SK-N-SH treated with all-trans-retinoic acid at 6 μM for 48 hours (cell line): Measurements from ENCODE around the gene MRPS31.

ENCODE experiments used
- ARNTL ChIP-seq: fragments of 450-650 bp; formaldehyde crosslinking; IDR thresholded peaks from 2 replicates; pipeline ENCODE4 v1.5.0; 2020; ENCODE audit warnings: low read depth, mild to moderate bottlenecking, moderate library complexity, borderline replicate concordance
- ISL1 ChIP-seq: fragments of 250-450 bp; sonication (Bioruptor Pico); IDR thresholded peaks from 2 replicates; pipeline ENCODE4 v2.1.2; 2022; ENCODE audit warnings: mild to moderate bottlenecking, moderate library complexity
- PATZ1 ChIP-seq: fragments of 250-450 bp; sonication (Bioruptor Pico); IDR thresholded peaks from 2 replicates; pipeline ENCODE4 v1.8.0; 2020; ENCODE audit warnings: mild to moderate bottlenecking, moderate library complexity, borderline replicate concordance
- PPARA ChIP-seq: fragments of 250-450 bp; sonication (Bioruptor Pico); IDR thresholded peaks from 2 replicates; pipeline ENCODE4 v1.5.0; 2020; ENCODE audit warnings: mild to moderate bottlenecking, borderline replicate concordance
- RARB ChIP-seq: fragments of 250-450 bp; sonication (Bioruptor Pico); IDR thresholded peaks from 2 replicates; pipeline ENCODE4 v1.8.0; 2021; ENCODE audit warnings: mild to moderate bottlenecking, moderate library complexity
- ZC3H10 ChIP-seq: fragments of 250-450 bp; sonication (Bioruptor Pico); IDR thresholded peaks from 2 replicates; pipeline ENCODE4 v1.5.1; 2021; ENCODE audit warnings: mild to moderate bottlenecking, moderate library complexity
- ZFP30 ChIP-seq: fragments of 450-650 bp; formaldehyde crosslinking; IDR thresholded peaks from 2 replicates; pipeline ENCODE4 v1.5.0; 2022; ENCODE audit warnings: mild to moderate bottlenecking, moderate library complexity
- ZNF70 ChIP-seq: fragments of 450-650 bp; formaldehyde crosslinking; IDR thresholded peaks from 2 replicates; pipeline ENCODE4 v1.5.0; 2020; ENCODE audit warnings: mild to moderate bottlenecking, moderate library complexity
- TF ChIP-seq, protein P1 (sequence below): fragments of 250-450 bp; sonication (Bioruptor Pico); IDR thresholded peaks from 2 replicates; pipeline ENCODE4 v1.8.0; 2021; ENCODE audit warnings: low read depth, mild to moderate bottlenecking, moderate library complexity, borderline replicate concordance
- TF ChIP-seq, protein P2 (sequence below): fragments of 250-450 bp; sonication (Bioruptor Pico); IDR thresholded peaks from 2 replicates; pipeline ENCODE4 v1.5.0; 2020; ENCODE audit warnings: mild to moderate bottlenecking, moderate library complexity

DNA sequence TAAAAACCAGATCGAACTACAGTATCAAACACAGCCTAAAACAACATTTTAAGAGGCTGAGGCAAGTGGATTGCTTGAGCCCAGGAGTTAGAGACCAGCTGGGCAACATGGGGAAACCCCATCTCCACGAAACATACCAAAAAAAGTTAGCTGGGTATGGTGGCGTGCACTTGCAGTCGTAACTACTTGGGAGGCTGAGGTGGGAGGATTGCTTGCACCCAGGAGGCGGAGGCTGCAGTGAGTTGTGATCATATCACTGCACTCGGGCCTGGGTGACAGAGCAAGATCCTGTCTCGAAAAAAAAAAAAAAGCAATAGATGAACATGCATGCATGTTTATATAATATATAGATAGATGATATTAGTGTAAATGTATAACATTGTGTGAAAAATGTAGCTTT, 5.2 kb upstream of the MRPS31 start:
- TF ChIP-seq, protein P1, sequence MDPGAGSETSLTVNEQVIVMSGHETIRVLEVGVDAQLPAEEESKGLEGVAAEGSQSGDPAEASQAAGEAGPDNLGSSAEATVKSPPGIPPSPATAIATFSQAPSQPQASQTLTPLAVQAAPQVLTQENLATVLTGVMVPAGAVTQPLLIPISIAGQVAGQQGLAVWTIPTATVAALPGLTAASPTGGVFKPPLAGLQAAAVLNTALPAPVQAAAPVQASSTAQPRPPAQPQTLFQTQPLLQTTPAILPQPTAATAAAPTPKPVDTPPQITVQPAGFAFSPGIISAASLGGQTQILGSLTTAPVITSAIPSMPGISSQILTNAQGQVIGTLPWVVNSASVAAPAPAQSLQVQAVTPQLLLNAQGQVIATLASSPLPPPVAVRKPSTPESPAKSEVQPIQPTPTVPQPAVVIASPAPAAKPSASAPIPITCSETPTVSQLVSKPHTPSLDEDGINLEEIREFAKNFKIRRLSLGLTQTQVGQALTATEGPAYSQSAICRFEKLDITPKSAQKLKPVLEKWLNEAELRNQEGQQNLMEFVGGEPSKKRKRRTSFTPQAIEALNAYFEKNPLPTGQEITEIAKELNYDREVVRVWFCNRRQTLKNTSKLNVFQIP, result no peak
- no peak for TF ChIP-seq ZFP30 (CRISPR knock-in tag)
- TF ChIP-seq ZNF70 (CRISPR knock-in tag), result no peak
- no peak for TF ChIP-seq PPARA (CRISPR knock-in tag)
- no peak for TF ChIP-seq ZC3H10 (CRISPR knock-in tag)
- TF ChIP-seq ARNTL (CRISPR knock-in tag), result no peak
- TF ChIP-seq, protein P2, sequence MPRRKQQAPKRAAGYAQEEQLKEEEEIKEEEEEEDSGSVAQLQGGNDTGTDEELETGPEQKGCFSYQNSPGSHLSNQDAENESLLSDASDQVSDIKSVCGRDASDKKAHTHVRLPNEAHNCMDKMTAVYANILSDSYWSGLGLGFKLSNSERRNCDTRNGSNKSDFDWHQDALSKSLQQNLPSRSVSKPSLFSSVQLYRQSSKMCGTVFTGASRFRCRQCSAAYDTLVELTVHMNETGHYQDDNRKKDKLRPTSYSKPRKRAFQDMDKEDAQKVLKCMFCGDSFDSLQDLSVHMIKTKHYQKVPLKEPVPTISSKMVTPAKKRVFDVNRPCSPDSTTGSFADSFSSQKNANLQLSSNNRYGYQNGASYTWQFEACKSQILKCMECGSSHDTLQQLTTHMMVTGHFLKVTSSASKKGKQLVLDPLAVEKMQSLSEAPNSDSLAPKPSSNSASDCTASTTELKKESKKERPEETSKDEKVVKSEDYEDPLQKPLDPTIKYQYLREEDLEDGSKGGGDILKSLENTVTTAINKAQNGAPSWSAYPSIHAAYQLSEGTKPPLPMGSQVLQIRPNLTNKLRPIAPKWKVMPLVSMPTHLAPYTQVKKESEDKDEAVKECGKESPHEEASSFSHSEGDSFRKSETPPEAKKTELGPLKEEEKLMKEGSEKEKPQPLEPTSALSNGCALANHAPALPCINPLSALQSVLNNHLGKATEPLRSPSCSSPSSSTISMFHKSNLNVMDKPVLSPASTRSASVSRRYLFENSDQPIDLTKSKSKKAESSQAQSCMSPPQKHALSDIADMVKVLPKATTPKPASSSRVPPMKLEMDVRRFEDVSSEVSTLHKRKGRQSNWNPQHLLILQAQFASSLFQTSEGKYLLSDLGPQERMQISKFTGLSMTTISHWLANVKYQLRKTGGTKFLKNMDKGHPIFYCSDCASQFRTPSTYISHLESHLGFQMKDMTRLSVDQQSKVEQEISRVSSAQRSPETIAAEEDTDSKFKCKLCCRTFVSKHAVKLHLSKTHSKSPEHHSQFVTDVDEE (CRISPR knock-in tag), result no peak
- no peak for TF ChIP-seq PATZ1
- TF ChIP-seq ISL1, result no peak
- no peak for TF ChIP-seq RARB
